Measurements from ENCODE around the gene NOXRED1. TPM values are rescaled to one million over a fixed set of nuclear protein-coding genes. Genes with fewer than 3 reads are reported as not detected.

Gene NOXRED1
- total RNA-seq, 4 donors from 2014 or later = 0.15 to 0.63 (median 0.40) TPM

DNA sequence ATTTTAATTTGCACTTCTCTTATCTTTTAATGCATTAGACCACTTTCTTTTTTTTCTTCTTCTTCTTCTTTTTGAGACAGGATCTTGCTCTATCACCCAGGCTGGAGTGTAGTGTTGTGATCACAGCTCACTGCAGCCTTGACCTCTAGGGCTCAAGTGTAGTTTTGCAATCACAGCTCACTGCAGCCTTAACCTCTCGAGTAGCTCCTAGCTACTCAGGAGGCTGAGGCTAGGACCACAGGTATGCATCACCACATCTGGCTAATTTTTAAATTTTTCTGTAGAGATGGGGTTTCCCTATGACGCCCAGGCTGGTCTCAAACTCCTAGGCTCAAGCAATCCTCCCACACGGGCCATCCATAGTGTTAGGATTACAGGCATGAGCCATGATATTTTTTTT lies 59.2 kb downstream of the NOXRED1 start:
- intact Hi-C loops (cut with DNase I; ENCODE audit: low total_unique reads) = no loop called here
- 94% methylated on average over 3 of the region's 3 CpGs for WGBS, 2 donors
- TF ChIP-seq, protein P1, sequence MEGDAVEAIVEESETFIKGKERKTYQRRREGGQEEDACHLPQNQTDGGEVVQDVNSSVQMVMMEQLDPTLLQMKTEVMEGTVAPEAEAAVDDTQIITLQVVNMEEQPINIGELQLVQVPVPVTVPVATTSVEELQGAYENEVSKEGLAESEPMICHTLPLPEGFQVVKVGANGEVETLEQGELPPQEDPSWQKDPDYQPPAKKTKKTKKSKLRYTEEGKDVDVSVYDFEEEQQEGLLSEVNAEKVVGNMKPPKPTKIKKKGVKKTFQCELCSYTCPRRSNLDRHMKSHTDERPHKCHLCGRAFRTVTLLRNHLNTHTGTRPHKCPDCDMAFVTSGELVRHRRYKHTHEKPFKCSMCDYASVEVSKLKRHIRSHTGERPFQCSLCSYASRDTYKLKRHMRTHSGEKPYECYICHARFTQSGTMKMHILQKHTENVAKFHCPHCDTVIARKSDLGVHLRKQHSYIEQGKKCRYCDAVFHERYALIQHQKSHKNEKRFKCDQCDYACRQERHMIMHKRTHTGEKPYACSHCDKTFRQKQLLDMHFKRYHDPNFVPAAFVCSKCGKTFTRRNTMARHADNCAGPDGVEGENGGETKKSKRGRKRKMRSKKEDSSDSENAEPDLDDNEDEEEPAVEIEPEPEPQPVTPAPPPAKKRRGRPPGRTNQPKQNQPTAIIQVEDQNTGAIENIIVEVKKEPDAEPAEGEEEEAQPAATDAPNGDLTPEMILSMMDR (IDR thresholded peaks at IDR 0.05) = no peak
- no peak for TF ChIP-seq POLR2A (IDR thresholded peaks at IDR 0.05)
- DNase-seq (ENCODE audit: low spot score in 2 of 2) = no peak
- H3K4me3 ChIP-seq (ENCODE audit: low read depth, poor library complexity, severe bottlenecking) = no peak overlapping the region

DNA sequence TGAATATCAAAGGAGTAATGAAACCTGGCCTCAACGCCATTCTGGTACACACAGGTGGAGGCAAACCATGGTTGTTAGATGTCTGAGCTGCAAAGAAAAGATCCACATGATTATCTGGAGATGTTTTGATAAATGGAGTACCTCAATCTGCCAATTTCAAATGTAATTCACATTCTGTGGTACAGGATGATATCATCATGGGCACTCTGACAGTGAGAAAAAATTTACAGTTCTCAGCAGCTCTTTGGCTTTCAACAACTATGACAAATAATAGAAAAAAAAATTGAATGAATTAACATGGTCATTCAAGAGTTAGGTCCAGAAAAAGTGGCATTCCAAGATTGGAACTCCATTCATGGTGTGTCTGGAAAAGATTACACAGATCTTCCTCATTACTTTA lies 63.7 kb downstream of the NOXRED1 start:
- intact Hi-C loops (cut with DNase I; ENCODE audit: low total_unique reads) = no loop called here
- DNase-seq (ENCODE audit: low spot score in 2 of 2) = no peak
- 79 to 81% methylated on average over 1 of the region's 1 CpG for WGBS, 2 donors
- TF ChIP-seq, protein P1 (IDR thresholded peaks at IDR 0.05) = no peak
- no peak for TF ChIP-seq POLR2A (IDR thresholded peaks at IDR 0.05)
- H3K4me3 ChIP-seq (ENCODE audit: low read depth, poor library complexity, severe bottlenecking) = no peak overlapping the region

DNA sequence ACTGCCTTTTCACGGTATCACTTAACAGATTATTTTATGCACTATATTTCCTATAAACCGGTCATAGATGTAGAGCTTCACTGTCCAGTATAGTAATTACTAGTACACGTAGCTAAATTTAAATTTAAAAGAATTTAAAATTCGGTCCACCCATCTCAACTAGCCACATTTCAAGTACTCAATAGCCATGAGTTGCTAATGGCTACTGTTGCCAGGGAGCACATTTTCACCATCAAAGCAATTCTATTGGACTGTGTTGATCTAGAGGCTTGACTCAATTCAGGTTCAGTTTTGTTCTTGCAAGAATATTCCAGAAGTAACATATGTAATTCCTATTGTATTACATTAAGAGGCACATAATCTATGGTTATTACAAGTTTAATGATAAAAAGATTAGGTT lies 66.4 kb downstream of the NOXRED1 start:
- intact Hi-C loops (cut with DNase I; ENCODE audit: low total_unique reads) = no loop called here
- WGBS, 2 donors = 94 to 97% methylated on average over 4 of the region's 4 CpGs
- no peak for DNase-seq (ENCODE audit: low spot score in 2 of 2)
- H3K4me3 ChIP-seq (ENCODE audit: low read depth, poor library complexity, severe bottlenecking) = no peak overlapping the region
- no peak for TF ChIP-seq POLR2A (IDR thresholded peaks at IDR 0.05)
- TF ChIP-seq, protein P1 (IDR thresholded peaks at IDR 0.05) = no peak

DNA sequence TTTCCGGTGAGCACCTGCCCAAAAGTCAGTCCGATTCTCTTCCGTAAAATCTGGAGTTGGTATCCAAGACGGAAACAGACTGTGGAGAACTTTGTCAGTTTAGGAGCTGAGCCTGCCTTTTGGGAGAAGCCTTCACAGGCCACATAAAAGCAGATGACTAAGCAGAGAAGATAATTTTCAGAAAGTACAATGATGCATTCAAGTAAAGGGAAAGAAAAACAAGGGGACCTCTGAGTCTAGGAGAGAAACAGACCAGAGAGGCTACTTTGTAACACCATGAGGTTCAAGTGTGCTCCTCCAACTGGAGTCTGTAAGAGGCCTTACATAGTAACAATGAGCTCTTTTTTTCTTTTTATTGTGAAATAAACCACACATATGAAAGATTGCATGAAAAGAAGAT lies 67.5 kb downstream of the NOXRED1 start:
- no peak for DNase-seq (ENCODE audit: low spot score in 2 of 2)
- intact Hi-C loops (cut with DNase I; ENCODE audit: low total_unique reads) = no loop called here
- no peak for TF ChIP-seq POLR2A (IDR thresholded peaks at IDR 0.05)
- TF ChIP-seq, protein P1 (IDR thresholded peaks at IDR 0.05) = no peak
- no peak overlapping the region for H3K4me3 ChIP-seq (ENCODE audit: low read depth, poor library complexity, severe bottlenecking)
- 92 to 98% methylated on average over 4 of the region's 4 CpGs for WGBS, 2 donors

DNA sequence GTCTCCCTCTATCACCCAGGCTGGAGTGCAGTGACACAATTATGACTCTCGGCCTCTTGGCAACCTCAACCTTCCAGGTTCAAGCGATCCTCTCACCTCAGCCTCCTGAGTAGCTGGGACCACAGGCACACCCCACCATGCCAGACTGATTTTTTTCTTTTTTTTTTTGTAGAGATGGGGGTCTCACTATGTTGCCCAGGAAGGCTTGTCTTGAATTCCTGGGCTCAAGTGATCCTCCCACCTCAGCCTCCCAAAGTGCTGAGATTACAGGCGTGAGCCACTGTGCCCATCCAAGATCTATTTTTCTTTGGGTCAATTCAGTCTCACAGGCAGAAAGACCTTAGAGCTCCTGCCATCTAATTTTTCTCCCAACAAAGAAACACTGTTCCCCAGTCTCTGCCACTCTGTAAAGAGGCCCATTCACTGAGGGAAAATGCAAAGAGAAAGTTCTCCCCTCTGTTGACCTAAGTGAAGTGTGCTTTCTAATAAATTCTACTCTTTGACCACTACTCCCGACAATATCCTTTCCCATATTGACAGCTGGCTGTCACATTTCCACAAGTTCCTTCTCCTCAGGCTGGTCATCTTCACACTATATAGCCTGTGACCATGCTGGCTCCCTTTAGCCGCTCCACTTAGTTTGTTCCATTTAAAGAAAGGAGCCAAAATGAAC lies 69.7 kb downstream of the NOXRED1 start:
- no peak overlapping the region for H3K4me3 ChIP-seq (ENCODE audit: low read depth, poor library complexity, severe bottlenecking)
- 90 to 91% methylated on average over 5 of the region's 5 CpGs for WGBS, 2 donors
- intact Hi-C loops (cut with DNase I; ENCODE audit: low total_unique reads) = no loop called here
- DNase-seq (ENCODE audit: low spot score in 2 of 2) = no peak
- TF ChIP-seq POLR2A (IDR thresholded peaks at IDR 0.05) = no peak
- TF ChIP-seq, protein P1 (IDR thresholded peaks at IDR 0.05) = no peak

DNA sequence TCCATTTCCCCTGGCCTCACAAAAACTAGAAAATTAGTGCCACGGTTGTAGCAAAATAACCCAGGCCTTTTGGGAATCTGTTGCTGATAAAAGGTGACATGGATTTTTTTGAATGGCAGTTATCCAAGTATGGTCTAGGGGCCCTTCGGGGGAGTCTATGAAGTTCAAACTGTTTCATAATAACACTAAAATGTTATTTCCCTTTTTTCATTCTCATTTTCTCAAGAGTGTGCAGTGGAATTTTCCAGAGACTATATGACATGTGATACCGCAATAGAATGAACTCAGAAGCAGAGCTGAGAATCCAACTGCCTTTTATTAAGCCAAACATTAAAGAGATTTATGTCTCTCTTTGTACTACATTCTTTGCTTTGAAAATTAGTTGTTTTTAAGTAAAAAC lies 75.6 kb downstream of the NOXRED1 start:
- intact Hi-C loops (cut with DNase I; ENCODE audit: low total_unique reads) = loop anchor here (10.0 kb wide), 1 partner anchor 357 kb away; the partner anchor contains the start of genes ALKBH1 and SLIRP
- DNase-seq (ENCODE audit: low spot score in 2 of 2) = no peak
- TF ChIP-seq POLR2A (IDR thresholded peaks at IDR 0.05) = no peak
- TF ChIP-seq, protein P1 (IDR thresholded peaks at IDR 0.05) = no peak
- WGBS, 2 donors = 55 to 69% methylated on average over 3 of the region's 3 CpGs
- no peak overlapping the region for H3K4me3 ChIP-seq (ENCODE audit: low read depth, poor library complexity, severe bottlenecking)

Measured in lower leg skin (tissue), 4 donors.